GM19099 (cell line): ENCODE results near the gene FHIT.

ENCODE experiments used
- POLR2A ChIP-seq: IDR thresholded peaks from 3 replicates; pipeline ENCODE4 v1.6.1; 2011; ENCODE audit warnings: low read depth; ENCODE audit not compliant: insufficient read length; ENCODE audit errors: extremely low read depth

Gene FHIT

GRCh38 chr3:59865351-59865750 is 1385.9 kb downstream of the FHIT start:
- no peak for TF ChIP-seq POLR2A

- TF ChIP-seq POLR2A: no peak
Observed at GRCh38 chr3:59862686-59863085, 1388.6 kb downstream of the FHIT start.

- TF ChIP-seq POLR2A: no peak
Observed at GRCh38 chr3:59857589-59858346, 1393.5 kb downstream of the FHIT start.

GRCh38 chr3:59856934-59857460 is 1394.3 kb downstream of the FHIT start:
- TF ChIP-seq POLR2A: no peak

- TF ChIP-seq POLR2A: no peak
Observed at GRCh38 chr3:59854061-59854709, 1397.1 kb downstream of the FHIT start.

GRCh38 chr3:59850417-59850816 is 1400.8 kb downstream of the FHIT start:
- TF ChIP-seq POLR2A: no peak

- TF ChIP-seq POLR2A: no peak
Observed at GRCh38 chr3:59845386-59845785, 1405.9 kb downstream of the FHIT start.

- no peak for TF ChIP-seq POLR2A
Observed at GRCh38 chr3:59843821-59844220, 1407.4 kb downstream of the FHIT start.

GRCh38 chr3:59839810-59840515 is 1411.3 kb downstream of the FHIT start:
- TF ChIP-seq POLR2A: no peak

GRCh38 chr3:59839283-59839682 is 1412.0 kb downstream of the FHIT start:
- TF ChIP-seq POLR2A: no peak

- no peak for TF ChIP-seq POLR2A
Observed at GRCh38 chr3:59836531-59836930, 1414.7 kb downstream of the FHIT start.

- no peak for TF ChIP-seq POLR2A
Observed at GRCh38 chr3:59832702-59833101, 1418.5 kb downstream of the FHIT start.

- TF ChIP-seq POLR2A: no peak
Observed at GRCh38 chr3:59832241-59832640, 1419.0 kb downstream of the FHIT start.

GRCh38 chr3:59831394-59831793 is 1419.9 kb downstream of the FHIT start:
- no peak for TF ChIP-seq POLR2A

- no peak for TF ChIP-seq POLR2A
Observed at GRCh38 chr3:59829527-59829926, 1421.7 kb downstream of the FHIT start.
